Astrocyte (in vitro differentiated cells and primary cell): ENCODE results near the gene GBE1. TPM values are rescaled to one million over a fixed set of nuclear protein-coding genes. Genes with fewer than 3 reads are reported as not detected.

Experiments used
- DNase-seq: peaks from one replicate; pipeline ENCODE4 v3.0.0-alpha.2; 2010; ENCODE audit warnings: low read depth
- FAIRE-seq: peaks from 2 replicates; lab custom pipeline; 2011; peaks lifted over from hg19 to GRCh38; lab: Jason Lieb, UNC
- H2AFZ ChIP-seq: 2 replicates; pipeline ENCODE4 v1.6.0; 2012; ENCODE audit warnings: low read depth, low read length, inconsistent platforms
- H3K27ac ChIP-seq: 2 replicates; pipeline ENCODE4 v1.5.1; 2011; ENCODE audit warnings: low read depth, low read length, inconsistent platforms
- H3K27me3 ChIP-seq: 2 replicates; pipeline ENCODE4 v1.6.0; 2011; ENCODE audit warnings: low read length, inconsistent platforms; ENCODE audit not compliant: insufficient read depth
- H3K36me3 ChIP-seq: 2 replicates; pipeline ENCODE4 v1.5.1; 2011; ENCODE audit warnings: low read length, inconsistent platforms; ENCODE audit not compliant: insufficient read depth
- H3K4me1 ChIP-seq: 2 replicates; pipeline ENCODE4 v1.5.1; 2011; ENCODE audit warnings: low read length, inconsistent platforms; ENCODE audit not compliant: insufficient read depth
- H3K4me2 ChIP-seq: 2 replicates; pipeline ENCODE4 v1.6.0; 2012; ENCODE audit warnings: low read length, inconsistent platforms
- H3K4me3 ChIP-seq: 2 replicates; pipeline ENCODE4 v1.5.1; 2011; ENCODE audit warnings: low read depth, mild to moderate bottlenecking, low read length, inconsistent platforms; ENCODE audit not compliant: insufficient read depth
- H3K79me2 ChIP-seq: 2 replicates; pipeline ENCODE4 v1.6.0; 2012; ENCODE audit warnings: mild to moderate bottlenecking, low read length, inconsistent platforms; ENCODE audit not compliant: insufficient read depth
- H3K9ac ChIP-seq: 2 replicates; pipeline ENCODE4 v1.6.0; 2012; ENCODE audit warnings: mild to moderate bottlenecking, low read length, inconsistent platforms
- H3K9me3 ChIP-seq: 2 replicates; pipeline ENCODE4 v1.5.1; 2012; ENCODE audit warnings: low read depth, mild to moderate bottlenecking, low read length, inconsistent platforms; ENCODE audit not compliant: insufficient read depth
- H4K20me1 ChIP-seq: 2 replicates; pipeline ENCODE4 v1.6.0; 2012; ENCODE audit warnings: low read length, inconsistent platforms; ENCODE audit not compliant: insufficient read depth
- H3K27ac Mint-ChIP-seq: one replicate; pipeline ENCODE4 v1.8.0; 2021; ENCODE audit warnings: mild to moderate bottlenecking, mixed read lengths; ENCODE audit not compliant: unreplicated experiment
- H3K27me3 Mint-ChIP-seq: one replicate; pipeline ENCODE4 v1.8.0; 2021; ENCODE audit warnings: low read depth, mixed read lengths; ENCODE audit not compliant: unreplicated experiment
- H3K36me3 Mint-ChIP-seq: one replicate; pipeline ENCODE4 v1.8.0; 2021; ENCODE audit warnings: low read depth, mixed read lengths; ENCODE audit not compliant: unreplicated experiment
- H3K4me1 Mint-ChIP-seq: one replicate; pipeline ENCODE4 v1.8.0; 2021; ENCODE audit warnings: low read depth, mixed read lengths; ENCODE audit not compliant: unreplicated experiment
- H3K4me3 Mint-ChIP-seq: one replicate; pipeline ENCODE4 v1.8.0; 2021; ENCODE audit warnings: mild to moderate bottlenecking, moderate library complexity, mixed read lengths; ENCODE audit not compliant: unreplicated experiment
- H3K9me3 Mint-ChIP-seq: one replicate; pipeline ENCODE4 v1.8.0; 2021; ENCODE audit warnings: mild to moderate bottlenecking, mixed read lengths; ENCODE audit not compliant: unreplicated experiment
- EZH2 ChIP-seq: IDR thresholded peaks from 2 replicates; pipeline ENCODE4 v1.6.1; 2012; ENCODE audit warnings: mild to moderate bottlenecking, low read length, inconsistent platforms; ENCODE audit not compliant: insufficient read depth
- total RNA-seq: library from RNA; stranded (reverse); gene quantifications from 2 replicates; pipeline ENCODE4 v1.2.1, GENCODE V29; 2021
- TF ChIP-seq, protein P1 (sequence below): IDR thresholded peaks from 2 replicates; pipeline ENCODE4 v1.5.1; 2011; ENCODE audit warnings: low read depth, mild to moderate bottlenecking, inconsistent platforms, low read length, moderate library complexity; ENCODE audit not compliant: insufficient read depth

The GBE1 gene
- total RNA-seq, 1 donor from 2014 or later, result 58.6 TPM

DNA sequence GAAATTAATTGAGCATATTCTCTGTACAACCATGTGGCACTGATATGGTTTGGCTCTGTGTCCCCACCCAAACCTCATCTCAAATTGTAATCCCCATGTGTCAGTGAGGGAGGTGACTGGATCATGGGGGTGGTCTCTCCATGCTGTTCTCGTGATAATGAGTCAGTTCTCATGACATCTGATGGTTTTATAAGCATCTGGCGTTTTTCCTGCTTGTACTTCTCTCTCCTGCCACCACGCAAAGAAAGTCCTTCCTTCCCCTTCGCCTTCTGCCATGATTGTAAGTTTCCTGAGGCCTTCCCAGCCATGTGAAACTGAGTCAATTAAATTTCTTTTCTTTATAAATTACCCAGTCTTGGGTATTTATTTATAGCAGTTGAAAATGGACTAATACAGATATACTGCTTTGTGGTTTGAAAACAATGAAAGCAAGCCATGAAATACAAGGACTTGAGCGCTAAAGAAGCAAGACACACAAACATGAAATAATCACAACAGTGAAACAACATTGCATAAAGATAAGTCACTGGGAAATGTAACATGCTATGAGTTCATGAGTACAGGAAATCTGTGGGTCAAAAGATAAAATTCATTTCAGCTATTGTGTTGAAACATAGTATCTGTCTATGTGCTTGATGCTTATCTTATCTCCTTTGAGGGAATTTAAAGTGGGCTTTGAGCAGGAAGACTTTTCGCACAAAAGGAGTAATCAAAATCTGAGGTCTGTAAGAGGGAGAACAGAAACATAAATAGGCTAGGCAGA is 288.7 kb downstream of the GBE1 start:
- no peak overlapping the region for H3K4me3 ChIP-seq
- H4K20me1 ChIP-seq, result no peaks in the 10 kb centered on the region
- Mint-ChIP-seq H3K27me3 (no peaks in the 10 kb centered on the region), H3K27ac (no peak overlapping the region), H3K9me3 (no peaks in the 10 kb centered on the region), H3K4me3 (no peak overlapping the region), H3K36me3 (no peaks in the 10 kb centered on the region), H3K4me1 (no peaks in the 10 kb centered on the region)
- H3K4me1 ChIP-seq, result no peaks in the 10 kb centered on the region
- DNase-seq (peak; percentile 53), FAIRE-seq (no peak)
- H3K9me3 ChIP-seq, result no peaks in the 10 kb centered on the region
- no peak overlapping the region for H3K27ac ChIP-seq
- no peaks in the 10 kb centered on the region for H3K79me2 ChIP-seq
- no peaks in the 10 kb centered on the region for H3K27me3 ChIP-seq
- no peak overlapping the region for H2AFZ ChIP-seq
- no peak overlapping the region for H3K9ac ChIP-seq
- TF ChIP-seq, protein P1, sequence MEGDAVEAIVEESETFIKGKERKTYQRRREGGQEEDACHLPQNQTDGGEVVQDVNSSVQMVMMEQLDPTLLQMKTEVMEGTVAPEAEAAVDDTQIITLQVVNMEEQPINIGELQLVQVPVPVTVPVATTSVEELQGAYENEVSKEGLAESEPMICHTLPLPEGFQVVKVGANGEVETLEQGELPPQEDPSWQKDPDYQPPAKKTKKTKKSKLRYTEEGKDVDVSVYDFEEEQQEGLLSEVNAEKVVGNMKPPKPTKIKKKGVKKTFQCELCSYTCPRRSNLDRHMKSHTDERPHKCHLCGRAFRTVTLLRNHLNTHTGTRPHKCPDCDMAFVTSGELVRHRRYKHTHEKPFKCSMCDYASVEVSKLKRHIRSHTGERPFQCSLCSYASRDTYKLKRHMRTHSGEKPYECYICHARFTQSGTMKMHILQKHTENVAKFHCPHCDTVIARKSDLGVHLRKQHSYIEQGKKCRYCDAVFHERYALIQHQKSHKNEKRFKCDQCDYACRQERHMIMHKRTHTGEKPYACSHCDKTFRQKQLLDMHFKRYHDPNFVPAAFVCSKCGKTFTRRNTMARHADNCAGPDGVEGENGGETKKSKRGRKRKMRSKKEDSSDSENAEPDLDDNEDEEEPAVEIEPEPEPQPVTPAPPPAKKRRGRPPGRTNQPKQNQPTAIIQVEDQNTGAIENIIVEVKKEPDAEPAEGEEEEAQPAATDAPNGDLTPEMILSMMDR, result no peak
- TF ChIP-seq EZH2, result no peak
- H3K4me2 ChIP-seq, result no peak overlapping the region
- H3K36me3 ChIP-seq, result no peaks in the 10 kb centered on the region

DNA sequence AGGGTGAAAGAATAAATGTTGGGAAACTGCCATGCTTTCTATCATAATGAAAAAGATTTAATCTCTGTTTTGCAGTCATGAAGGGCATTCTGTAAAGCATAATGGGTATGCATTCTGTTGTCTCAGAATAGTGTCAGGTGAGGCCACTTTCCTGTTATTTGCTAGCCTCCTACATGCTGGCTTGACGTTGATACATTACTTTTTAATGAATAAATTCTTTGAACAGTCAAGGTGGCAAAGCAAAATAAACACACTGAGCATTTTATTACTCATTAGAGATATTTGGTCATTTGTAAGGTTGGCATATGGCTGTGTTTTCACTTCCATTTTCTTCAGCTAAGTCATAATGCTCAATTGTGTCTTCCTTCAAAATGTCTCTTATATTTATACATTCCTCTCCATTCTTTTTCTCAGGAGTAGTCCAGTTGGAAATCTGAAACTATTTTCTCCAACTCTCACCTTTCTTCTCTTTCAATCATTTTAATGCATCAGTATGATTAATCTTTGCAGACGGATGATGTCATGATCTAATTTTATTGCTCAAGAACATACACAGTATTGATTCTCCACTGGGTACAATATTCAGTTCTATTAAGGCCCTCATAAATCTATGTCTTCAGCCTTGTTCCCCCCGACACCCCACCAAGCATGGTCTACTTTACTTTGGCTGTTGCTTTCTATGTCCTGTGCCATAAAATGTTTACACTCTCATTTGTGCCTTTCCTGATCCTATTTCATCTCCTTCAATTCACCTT is 290.7 kb downstream of the GBE1 start:
- H3K36me3 ChIP-seq, result no peaks in the 10 kb centered on the region
- H3K4me2 ChIP-seq, result no peak overlapping the region
- Mint-ChIP-seq H3K36me3 (no peaks in the 10 kb centered on the region), H3K9me3 (no peaks in the 10 kb centered on the region), H3K27me3 (no peaks in the 10 kb centered on the region), H3K27ac (no peak overlapping the region), H3K4me1 (no peaks in the 10 kb centered on the region), H3K4me3 (no peak overlapping the region)
- no peaks in the 10 kb centered on the region for H3K79me2 ChIP-seq
- H3K4me3 ChIP-seq, result no peak overlapping the region
- H3K4me1 ChIP-seq, result no peaks in the 10 kb centered on the region
- TF ChIP-seq, protein P1, result no peak
- no peak for TF ChIP-seq EZH2
- no peak overlapping the region for H3K27ac ChIP-seq
- H3K9ac ChIP-seq, result no peak overlapping the region
- H3K27me3 ChIP-seq, result no peaks in the 10 kb centered on the region
- H3K9me3 ChIP-seq, result no peaks in the 10 kb centered on the region
- DNase-seq (peak; percentile 27), FAIRE-seq (no peak)
- no peak overlapping the region for H2AFZ ChIP-seq
- no peaks in the 10 kb centered on the region for H4K20me1 ChIP-seq

DNA sequence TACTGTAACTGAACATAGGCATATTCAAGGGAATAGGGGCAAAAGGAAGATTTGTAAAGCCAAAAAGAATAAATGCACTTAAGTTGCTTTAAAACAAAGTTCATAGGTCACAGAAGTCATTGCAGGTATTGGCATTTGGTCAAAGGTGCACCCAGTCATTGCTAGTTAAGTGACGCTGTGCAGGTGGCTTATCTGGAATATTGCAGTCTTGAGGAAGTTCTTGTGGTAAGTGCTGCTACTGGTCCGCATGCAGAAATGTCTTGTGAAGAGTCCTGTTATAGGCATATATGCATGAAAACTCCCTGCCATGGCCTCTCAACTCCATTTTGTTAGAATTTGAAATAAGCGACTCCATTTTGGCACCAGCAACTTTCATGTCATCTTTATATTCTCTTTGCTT is 293.1 kb downstream of the GBE1 start:
- H3K4me3 Mint-ChIP-seq, result no peak overlapping the region
- FAIRE-seq, result no peak

More for the DNA sequence above, 293.1 kb downstream of the GBE1 start:
- Histone ChIP-seq H3K27me3 (no peaks in the 10 kb centered on the region), H3K9me3 (no peaks in the 10 kb centered on the region), H4K20me1 (no peaks in the 10 kb centered on the region), H3K27ac (no peak overlapping the region), H3K4me1 (no peaks in the 10 kb centered on the region), H3K4me3 (no peak overlapping the region), H3K4me2 (no peak overlapping the region), H3K79me2 (no peaks in the 10 kb centered on the region), H3K36me3 (no peaks in the 10 kb centered on the region), H3K9ac (no peak overlapping the region), H2AFZ (no peak overlapping the region)
- no peaks in the 10 kb centered on the region for H3K9me3 Mint-ChIP-seq
- H3K27ac Mint-ChIP-seq, result no peak overlapping the region
- TF ChIP-seq EZH2, result no peak
- TF ChIP-seq, protein P1, result no peak
- no peaks in the 10 kb centered on the region for H3K36me3 Mint-ChIP-seq
- no peaks in the 10 kb centered on the region for H3K27me3 Mint-ChIP-seq
- no peaks in the 10 kb centered on the region for H3K4me1 Mint-ChIP-seq
- DNase-seq, result no peak
